Measurements from ENCODE around the gene PPP3CA. TPM values are rescaled to one million over a fixed set of nuclear protein-coding genes. Genes with fewer than 3 reads are reported as not detected.

PPP3CA gene
- total RNA-seq, 1 donor from 2014 or later, result 29.9 TPM

GRCh38 chr4:101348995-101349800 is 1.9 kb upstream of the PPP3CA start:
- peaks cover 17% of the 10 kb centered on the region for H3K9me3 Mint-ChIP-seq (ENCODE audit: unreplicated experiment)
- H3K36me3 Mint-ChIP-seq (ENCODE audit: unreplicated experiment), result no peaks in the 10 kb centered on the region
- peak overlapping the region; percentile 70 for H3K27ac Mint-ChIP-seq (ENCODE audit: unreplicated experiment)
- H3K4me3 Mint-ChIP-seq (ENCODE audit: unreplicated experiment), result peak overlapping the region; percentile 95
- H3K4me1 Mint-ChIP-seq (ENCODE audit: low read depth, unreplicated experiment), result peaks cover 9% of the 10 kb centered on the region
- peaks cover 15% of the 10 kb centered on the region for H3K27me3 Mint-ChIP-seq (ENCODE audit: unreplicated experiment)
- no peak for TF ChIP-seq CTCF (IDR thresholded peaks at IDR 0.05; ENCODE audit: partially characterized antibody, unreplicated experiment)
- DNase-seq, result no peak

DNA sequence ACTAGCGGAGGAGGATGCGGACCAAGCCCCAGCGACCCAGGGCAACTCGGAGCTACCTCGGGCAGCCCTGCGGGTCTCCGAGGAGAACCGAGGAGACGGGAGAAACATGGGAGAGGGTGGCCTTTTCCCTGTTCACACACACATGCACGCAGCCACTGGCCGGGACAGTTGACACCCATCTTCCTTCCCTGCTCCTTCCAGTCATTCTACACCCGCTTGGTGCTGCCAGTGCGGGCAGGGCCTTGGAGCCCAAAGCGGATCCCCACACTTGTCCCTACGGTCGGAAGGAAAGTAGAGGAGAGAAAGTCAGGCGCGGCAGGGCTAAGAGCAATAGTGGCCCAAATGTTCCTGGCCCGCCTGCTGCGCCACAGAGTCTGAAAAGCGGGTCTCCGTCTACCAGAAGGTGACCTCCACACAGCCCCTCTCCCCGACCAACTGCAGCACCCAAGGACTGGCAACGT is 1.1 kb upstream of the PPP3CA start:
- H3K9me3 Mint-ChIP-seq (ENCODE audit: unreplicated experiment), result peaks cover 17% of the 10 kb centered on the region
- peaks cover 9% of the 10 kb centered on the region for H3K4me1 Mint-ChIP-seq (ENCODE audit: low read depth, unreplicated experiment)
- peaks cover 15% of the 10 kb centered on the region for H3K27me3 Mint-ChIP-seq (ENCODE audit: unreplicated experiment)
- TF ChIP-seq CTCF (IDR thresholded peaks at IDR 0.05; ENCODE audit: partially characterized antibody, unreplicated experiment), result no peak
- H3K4me3 Mint-ChIP-seq (ENCODE audit: unreplicated experiment), result peak overlapping the region; percentile 95
- H3K27ac Mint-ChIP-seq (ENCODE audit: unreplicated experiment), result peak overlapping the region; percentile 92
- no peaks in the 10 kb centered on the region for H3K36me3 Mint-ChIP-seq (ENCODE audit: unreplicated experiment)
- no peak for DNase-seq

GRCh38 chr4:101347557-101348366 is 436 bp upstream of the PPP3CA start:
- Mint-ChIP-seq H3K4me3 (ENCODE audit: unreplicated experiment) (peak overlapping the region; percentile 95), H3K36me3 (ENCODE audit: unreplicated experiment) (no peaks in the 10 kb centered on the region), H3K27ac (ENCODE audit: unreplicated experiment) (peak overlapping the region; percentile 92), H3K27me3 (ENCODE audit: unreplicated experiment) (peaks cover 15% of the 10 kb centered on the region), H3K9me3 (ENCODE audit: unreplicated experiment) (peaks cover 19% of the 10 kb centered on the region), H3K4me1 (ENCODE audit: low read depth, unreplicated experiment) (peaks cover 9% of the 10 kb centered on the region)
- DNase-seq, result peak; percentile 100
- TF ChIP-seq CTCF (IDR thresholded peaks at IDR 0.05; ENCODE audit: partially characterized antibody, unreplicated experiment), result no peak

DNA sequence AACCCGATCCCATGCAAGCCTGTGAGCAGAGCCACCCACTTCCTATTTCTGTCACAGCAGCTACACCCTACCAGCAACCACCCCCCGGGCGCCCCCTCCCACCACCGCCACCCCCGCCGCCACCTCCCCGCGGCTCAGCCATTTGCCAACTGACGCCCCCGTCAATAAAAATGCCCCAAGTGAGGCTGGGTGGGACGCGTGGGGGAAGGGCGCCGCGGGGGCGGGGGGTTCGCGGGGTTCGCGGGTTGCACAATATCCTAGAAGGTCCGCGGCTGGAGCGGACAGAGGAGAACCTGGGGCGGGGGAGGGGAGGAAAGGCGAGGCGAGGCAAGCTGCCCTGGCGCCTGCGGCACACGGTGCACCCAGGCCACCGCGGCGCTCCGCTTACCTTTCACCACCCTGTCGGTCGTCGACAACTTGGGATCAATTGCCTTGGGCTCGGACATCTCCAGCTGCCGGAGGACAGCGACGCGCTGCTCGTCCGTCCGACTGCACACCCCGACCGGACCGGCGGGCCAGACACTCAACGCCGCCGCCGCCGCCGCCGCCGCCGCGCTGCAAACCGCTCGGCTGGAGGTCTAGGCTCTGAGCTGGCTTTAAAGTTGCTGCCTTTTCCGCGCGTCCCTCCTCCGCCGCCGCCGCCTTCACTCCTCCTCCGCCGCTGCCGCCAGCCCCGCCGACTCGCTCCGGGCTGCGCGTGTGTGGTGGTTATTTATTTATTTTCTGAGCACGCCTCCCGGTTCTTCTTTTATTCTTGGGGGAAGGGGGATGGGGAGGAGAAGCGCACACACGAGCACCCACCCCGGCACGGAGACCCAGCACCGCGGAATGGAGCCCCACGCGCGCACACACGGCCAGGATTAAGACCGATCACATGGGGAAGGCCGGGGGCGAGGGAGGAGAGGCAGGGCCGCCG is 717 bp downstream of the PPP3CA start:
- DNase-seq, result peak; percentile 68
- no peaks in the 10 kb centered on the region for H3K36me3 Mint-ChIP-seq (ENCODE audit: unreplicated experiment)
- peak overlapping the region; percentile 92 for H3K4me3 Mint-ChIP-seq (ENCODE audit: unreplicated experiment)
- peaks cover 9% of the 10 kb centered on the region for H3K4me1 Mint-ChIP-seq (ENCODE audit: low read depth, unreplicated experiment)
- peak overlapping the region; percentile 84 for H3K27ac Mint-ChIP-seq (ENCODE audit: unreplicated experiment)
- TF ChIP-seq CTCF (IDR thresholded peaks at IDR 0.05; ENCODE audit: partially characterized antibody, unreplicated experiment), result no peak
- H3K9me3 Mint-ChIP-seq (ENCODE audit: unreplicated experiment), result peaks cover 19% of the 10 kb centered on the region
- peaks cover 15% of the 10 kb centered on the region for H3K27me3 Mint-ChIP-seq (ENCODE audit: unreplicated experiment)

All from glutamatergic neuron (in vitro differentiated cells).